Measurements from ENCODE around the gene IRF2BPL. TPM values are rescaled to one million over a fixed set of nuclear protein-coding genes. Genes with fewer than 3 reads are reported as not detected.

The IRF2BPL gene
- total RNA-seq, 6 experiments from 2014 or later, result 11.7 to 18.1 (median 13.7) TPM

- Histone ChIP-seq H3K4me3 (no peak overlapping the region), H3K36me3 (no peaks in the 10 kb centered on the region), H3K4me1 (peaks cover 0 to 11% (median 0%) of the 10 kb centered on the region in 4 donors), H3K27me3 (no peaks in the 10 kb centered on the region), H3K27ac (no peak overlapping the region), H3K9me3 (no peaks in the 10 kb centered on the region)
- 100% methylated on average over 4 of the region's 6 CpGs for WGBS (ENCODE audit: insufficient coverage, low coverage, low lambda C conversion rate, missing lambda C conversion rate)
- DNase-seq (no peak), ATAC-seq (no peak)
- TF ChIP-seq POLR2A (IDR thresholded peaks at IDR 0.05) (no peak), CTCF (IDR thresholded peaks at IDR 0.05) (no peak)
- intact Hi-C loops (cut with DNase I), result no loop called here
Measured at GRCh38 chr14:76993752-76994151, 34.8 kb downstream of the IRF2BPL start.

- no peak overlapping the region for H3K4me3 ChIP-seq
- no peaks in the 10 kb centered on the region for H3K9me3 ChIP-seq
- no peaks in the 10 kb centered on the region for H3K36me3 ChIP-seq
- intact Hi-C loops (cut with DNase I), result no loop called here
- H3K27ac ChIP-seq, result no peak overlapping the region
- DNase-seq, result no peak
- no peaks in the 10 kb centered on the region for H3K27me3 ChIP-seq
- no peak for TF ChIP-seq POLR2A (IDR thresholded peaks at IDR 0.05)
- TF ChIP-seq CTCF (IDR thresholded peaks at IDR 0.05), result no peak
- no peaks in the 10 kb centered on the region for H3K4me1 ChIP-seq
- ATAC-seq, result no peak
Measured at GRCh38 chr14:76990084-76990483, 38.4 kb downstream of the IRF2BPL start.

GRCh38 chr14:76987956-76988520 lies 40.5 kb downstream of the IRF2BPL start:
- DNase-seq (no peak), ATAC-seq (no peak)
- Histone ChIP-seq H3K4me3 (no peak overlapping the region), H3K27ac (no peak overlapping the region), H3K9me3 (no peaks in the 10 kb centered on the region), H3K4me1 (no peaks in the 10 kb centered on the region), H3K27me3 (no peaks in the 10 kb centered on the region), H3K36me3 (no peaks in the 10 kb centered on the region)
- intact Hi-C loops (cut with DNase I), result no loop called here
- TF ChIP-seq POLR2A (IDR thresholded peaks at IDR 0.05) (no peak), CTCF (IDR thresholded peaks at IDR 0.05) (no peak)
- 96% methylated on average over 4 of the region's 4 CpGs for WGBS (ENCODE audit: insufficient coverage, low coverage, low lambda C conversion rate, missing lambda C conversion rate)

GRCh38 chr14:76986231-76986565 lies 42.3 kb downstream of the IRF2BPL start:
- Histone ChIP-seq H3K4me3 (no peak overlapping the region), H3K27me3 (no peaks in the 10 kb centered on the region), H3K27ac (no peak overlapping the region), H3K4me1 (no peaks in the 10 kb centered on the region), H3K36me3 (no peaks in the 10 kb centered on the region), H3K9me3 (no peaks in the 10 kb centered on the region)
- ATAC-seq (no peak), DNase-seq (no peak)
- no CpG with 5 or more reads among the region's 4 CpGs for WGBS (ENCODE audit: insufficient coverage, low coverage, low lambda C conversion rate, missing lambda C conversion rate)
- intact Hi-C loops (cut with DNase I), result no loop called here
- TF ChIP-seq CTCF (IDR thresholded peaks at IDR 0.05) (no peak), POLR2A (IDR thresholded peaks at IDR 0.05) (no peak)
